Chondrocyte (in vitro differentiated cells): ENCODE data around the gene MYRFL. TPM values are rescaled to one million over a fixed set of nuclear protein-coding genes. Genes with fewer than 3 reads are reported as not detected.

Experiments
- DNase-seq: peaks from one replicate; pipeline ENCODE4 v3.0.0; 2021; ENCODE audit warnings: mixed read lengths, low spot score
- H3K27ac Mint-ChIP-seq: one replicate; pipeline ENCODE4 v1.8.0; 2021; ENCODE audit warnings: mild to moderate bottlenecking, moderate library complexity, mixed read lengths; ENCODE audit not compliant: unreplicated experiment
- H3K27me3 Mint-ChIP-seq: 2 replicates; pipeline ENCODE4 v1.8.0; 2021; ENCODE audit warnings: low read depth, mixed read lengths
- H3K36me3 Mint-ChIP-seq: 2 replicates; pipeline ENCODE4 v1.8.0; 2021; ENCODE audit warnings: low read depth, mixed read lengths
- H3K4me1 Mint-ChIP-seq: 2 replicates; pipeline ENCODE4 v1.8.0; 2021; ENCODE audit warnings: low read depth, mild to moderate bottlenecking, mixed read lengths
- H3K4me3 Mint-ChIP-seq: one replicate; pipeline ENCODE4 v1.8.0; 2021; ENCODE audit warnings: mild to moderate bottlenecking, moderate library complexity, mixed read lengths; ENCODE audit not compliant: unreplicated experiment
- H3K9me3 Mint-ChIP-seq: 2 replicates; pipeline ENCODE4 v1.8.0; 2021; ENCODE audit warnings: low read depth, mixed read lengths
- CTCF ChIP-seq: fragments of 200-600 bp; sonication (generic); IDR thresholded peaks from 2 replicates; pipeline ENCODE4 v1.5.0; 2021; ENCODE audit warnings: antibody characterized with exemption, mild to moderate bottlenecking, moderate library complexity
- total RNA-seq: library from RNA; stranded (reverse); gene quantifications from 3 replicates; pipeline ENCODE4 v1.2.1, GENCODE V29; 2021

MYRFL gene
- total RNA-seq, 1 donor from 2014 or later, result 0.35 TPM

- no peak for DNase-seq
- peaks cover 5% of the 10 kb centered on the region for H3K36me3 Mint-ChIP-seq
- TF ChIP-seq CTCF, result no peak
- H3K27ac Mint-ChIP-seq, result no peak overlapping the region
- H3K27me3 Mint-ChIP-seq, result no peaks in the 10 kb centered on the region
- H3K4me3 Mint-ChIP-seq, result no peak overlapping the region
- peaks cover 8% of the 10 kb centered on the region for H3K4me1 Mint-ChIP-seq
- H3K9me3 Mint-ChIP-seq, result peaks cover 8% of the 10 kb centered on the region
These were observed 85.7 kb downstream of the MYRFL start for GRCh38 chr12:69910694-69911093.

- Mint-ChIP-seq H3K4me3 (no peak overlapping the region), H3K27me3 (no peaks in the 10 kb centered on the region), H3K9me3 (peaks cover 13% of the 10 kb centered on the region), H3K4me1 (no peaks in the 10 kb centered on the region), H3K36me3 (peaks cover 5% of the 10 kb centered on the region), H3K27ac (no peak overlapping the region)
- no peak for TF ChIP-seq CTCF
- DNase-seq, result no peak
These were observed 88.5 kb downstream of the MYRFL start for GRCh38 chr12:69913526-69913925.

GRCh38 chr12:69915964-69916363 lies 90.9 kb downstream of the MYRFL start:
- H3K27ac Mint-ChIP-seq, result no peak overlapping the region
- H3K4me1 Mint-ChIP-seq, result no peaks in the 10 kb centered on the region
- DNase-seq, result no peak
- H3K36me3 Mint-ChIP-seq, result peaks cover 5% of the 10 kb centered on the region
- peaks cover 14% of the 10 kb centered on the region for H3K9me3 Mint-ChIP-seq
- no peak for TF ChIP-seq CTCF
- H3K27me3 Mint-ChIP-seq, result no peaks in the 10 kb centered on the region
- no peak overlapping the region for H3K4me3 Mint-ChIP-seq

- DNase-seq, result no peak
- Mint-ChIP-seq H3K36me3 (peaks cover 5% of the 10 kb centered on the region), H3K27me3 (no peaks in the 10 kb centered on the region), H3K4me3 (no peak overlapping the region), H3K9me3 (peaks cover 14% of the 10 kb centered on the region), H3K27ac (no peak overlapping the region), H3K4me1 (no peaks in the 10 kb centered on the region)
- TF ChIP-seq CTCF, result no peak
These were observed 91.7 kb downstream of the MYRFL start for GRCh38 chr12:69916544-69917235.

- no peak overlapping the region for H3K27ac Mint-ChIP-seq
- H3K27me3 Mint-ChIP-seq, result no peaks in the 10 kb centered on the region
- no peaks in the 10 kb centered on the region for H3K4me1 Mint-ChIP-seq
- peaks cover 11% of the 10 kb centered on the region for H3K9me3 Mint-ChIP-seq
- no peak overlapping the region for H3K4me3 Mint-ChIP-seq
- TF ChIP-seq CTCF, result no peak
- H3K36me3 Mint-ChIP-seq, result peaks cover 4% of the 10 kb centered on the region
- no peak for DNase-seq
These were observed 93.3 kb downstream of the MYRFL start for GRCh38 chr12:69918287-69918686.
